H1 (cell line): ENCODE measurements around the gene CIROP. TPM values are rescaled to one million over a fixed set of nuclear protein-coding genes. Genes with fewer than 3 reads are reported as not detected.

Experiments
- KDM4A ChIP-seq: IDR thresholded peaks from one replicate; pipeline ENCODE4 v1.7.1; 2012; ENCODE audit warnings: low read depth, mild to moderate bottlenecking, moderate library complexity, low read length, inconsistent platforms; ENCODE audit not compliant: severe bottlenecking
- MAFK ChIP-seq: IDR thresholded peaks from 2 replicates; pipeline ENCODE4 v1.6.1; 2012; ENCODE audit warnings: low read depth, mild to moderate bottlenecking, improper control_type of control experiment, low read length
- PHF8 ChIP-seq: fragments of 200-600 bp; sonication (generic); conservative IDR thresholded peaks from 2 replicates; pipeline ENCODE4 v1.7.1; 2012; ENCODE audit warnings: low read depth, mild to moderate bottlenecking, inconsistent platforms, low read length, moderate library complexity
- RAD21 ChIP-seq, 2 experiments: IDR thresholded peaks in 1 of 2; conservative IDR thresholded peaks in 1 of 2; 2 replicates each; pipeline ENCODE4 v1.6.1; 2011; ENCODE audit warnings: low read depth in 2 of 2, low read length in 2 of 2, improper control_type of control experiment in 1 of 2, inconsistent platforms in 1 of 2, mild to moderate bottlenecking in 1 of 2, moderate library complexity in 1 of 2
- SAP30 ChIP-seq: fragments of 300-600 bp; sonication (generic); IDR thresholded peaks from 2 replicates; pipeline ENCODE4 v1.7.1; 2012; ENCODE audit warnings: low read length, moderate library complexity, mild to moderate bottlenecking, inconsistent platforms; ENCODE audit not compliant: insufficient read depth, insufficient replicate concordance
- polyA plus RNA-seq, 7 experiments: library from polyadenylated mRNA; depleted of rRNA in 3 of 7; stranded (reverse) in 5 of 7; unstranded in 2 of 7; fragments of >200 nt in 5 of 7; fragments of 200-250 nt in 2 of 7; gene quantifications; 1 replicate in 5 of 7; 2 replicates in 1 of 7; 4 replicates in 1 of 7; pipeline versions ENCODE4 v1.2.1 to v1.2.3, GENCODE V29; 2011 to 2013; ENCODE audit warnings: missing spikeins in 2 of 7, mixed read lengths in 2 of 7
- total RNA-seq: library from RNA; stranded (reverse); fragmentation: NEBNext Ultra II Directional; extraction: Animal tissue kit (Norgen Biotek cat#: 25700); gene quantifications from 2 replicates; pipeline ENCODE4 v1.2.1, GENCODE V29; 2021
- TF ChIP-seq, protein P1 (sequence below): IDR thresholded peaks from 2 replicates; pipeline ENCODE4 v1.6.1; 2012; ENCODE audit warnings: low read length, inconsistent platforms

The CIROP gene
- total and polyA plus RNA-seq, 2 of the 8 experiments (the other 6 are each of a cell fraction or from before 2014, with no cell fraction given), result 0.06 TPM; not detected in 1

DNA sequence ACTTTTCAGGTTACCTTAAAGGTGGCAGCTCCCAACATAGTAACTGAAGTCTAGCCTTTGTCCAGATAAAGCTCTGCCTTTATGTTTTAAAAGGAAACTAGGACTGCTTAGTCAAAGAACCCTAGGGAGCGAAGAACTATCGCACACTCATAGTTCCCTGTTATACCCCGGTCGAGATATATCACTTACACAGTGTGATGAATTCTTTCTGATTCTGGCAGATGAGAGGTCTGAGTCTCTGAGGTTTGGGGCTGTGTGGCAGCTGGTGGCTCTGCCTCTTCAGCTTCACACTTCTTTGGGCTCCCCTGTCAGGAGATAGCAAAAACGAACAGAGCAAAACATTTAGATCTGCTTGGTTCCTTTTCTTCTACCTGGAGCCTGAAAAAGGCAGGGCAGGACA lies 26.8 kb downstream of the CIROP start (continued):
- TF ChIP-seq SAP30 (no peak), RAD21 (IDR thresholded peaks at IDR 0.05 in 1 of 2, conservative IDR thresholded peaks at IDR 0.05 in 1 of 2; ENCODE audit: low read depth in 2 of 2, low read length in 2 of 2) (no peak), PHF8 (no peak), KDM4A (no peak), MAFK (no peak)
- TF ChIP-seq, protein P1, sequence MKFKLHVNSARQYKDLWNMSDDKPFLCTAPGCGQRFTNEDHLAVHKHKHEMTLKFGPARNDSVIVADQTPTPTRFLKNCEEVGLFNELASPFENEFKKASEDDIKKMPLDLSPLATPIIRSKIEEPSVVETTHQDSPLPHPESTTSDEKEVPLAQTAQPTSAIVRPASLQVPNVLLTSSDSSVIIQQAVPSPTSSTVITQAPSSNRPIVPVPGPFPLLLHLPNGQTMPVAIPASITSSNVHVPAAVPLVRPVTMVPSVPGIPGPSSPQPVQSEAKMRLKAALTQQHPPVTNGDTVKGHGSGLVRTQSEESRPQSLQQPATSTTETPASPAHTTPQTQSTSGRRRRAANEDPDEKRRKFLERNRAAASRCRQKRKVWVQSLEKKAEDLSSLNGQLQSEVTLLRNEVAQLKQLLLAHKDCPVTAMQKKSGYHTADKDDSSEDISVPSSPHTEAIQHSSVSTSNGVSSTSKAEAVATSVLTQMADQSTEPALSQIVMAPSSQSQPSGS, result no peak
